MM.1S (cell line): ENCODE data around the gene PNPLA2.

ENCODE experiments used
- DNase-seq: peaks from one replicate; pipeline ENCODE4 v3.0.0-alpha.2; 2015
- H2AFZ ChIP-seq: fragments of 300-600 bp; sonication (generic); 2 replicates; pipeline ENCODE4 v1.6.0; 2016; ENCODE audit warnings: antibody characterized with exemption, low read length
- H3F3A ChIP-seq: fragments of 300-600 bp; sonication (generic); 2 replicates; pipeline ENCODE4 v1.6.1; 2016; ENCODE audit warnings: mild to moderate bottlenecking, antibody characterized with exemption, low read length, moderate library complexity, mixed read lengths; ENCODE audit not compliant: insufficient read depth
- H3K27ac ChIP-seq: fragments of 300-600 bp; sonication (generic); 2 replicates; pipeline ENCODE4 v1.5.1; 2016; ENCODE audit warnings: mild to moderate bottlenecking, low read length
- H3K27me3 ChIP-seq: fragments of 300-600 bp; sonication (generic); replicated peaks from 2 replicates; pipeline ENCODE4 v1.6.0; 2016; ENCODE audit warnings: low read length; ENCODE audit not compliant: insufficient read depth
- H3K36me3 ChIP-seq: fragments of 300-600 bp; sonication (generic); replicated peaks from 2 replicates; pipeline ENCODE4 v1.6.1; 2016; ENCODE audit warnings: mild to moderate bottlenecking, low read length, mixed read lengths; ENCODE audit not compliant: insufficient read depth
- H3K4me1 ChIP-seq: fragments of 300-600 bp; sonication (generic); 2 replicates; pipeline ENCODE4 v1.6.1; 2016; ENCODE audit warnings: low read length, mixed read lengths
- H3K4me2 ChIP-seq: fragments of 300-600 bp; sonication (generic); 2 replicates; pipeline ENCODE4 v1.6.0; 2016; ENCODE audit warnings: low read depth, low read length
- H3K4me3 ChIP-seq: fragments of 300-600 bp; sonication (generic); 2 replicates; pipeline ENCODE4 v1.5.1; 2016; ENCODE audit warnings: low read length, mixed read lengths
- H3K79me2 ChIP-seq: fragments of 300-600 bp; sonication (generic); 2 replicates; pipeline ENCODE4 v1.6.1; 2016; ENCODE audit warnings: mixed run types, low read length, mixed read lengths
- H3K9ac ChIP-seq: fragments of 300-600 bp; sonication (generic); 2 replicates; pipeline ENCODE4 v1.6.1; 2016; ENCODE audit warnings: low read length, mixed read lengths
- H3K9me2 ChIP-seq: fragments of 300-600 bp; sonication (generic); replicated peaks from 2 replicates; pipeline ENCODE4 v1.6.1; 2016; ENCODE audit warnings: mild to moderate bottlenecking, low read length, mixed read lengths; ENCODE audit not compliant: insufficient read depth
- H3K9me3 ChIP-seq: fragments of 300-600 bp; sonication (generic); replicated peaks from 2 replicates; pipeline ENCODE4 v1.6.1; 2016; ENCODE audit warnings: mild to moderate bottlenecking, low read length, mixed read lengths; ENCODE audit not compliant: insufficient read depth
- H4K20me1 ChIP-seq: fragments of 300-600 bp; sonication (generic); 2 replicates; pipeline ENCODE4 v1.6.1; 2016; ENCODE audit warnings: mild to moderate bottlenecking, low read length, moderate library complexity, mixed read lengths; ENCODE audit not compliant: insufficient read depth
- CTCF ChIP-seq: fragments of 300-600 bp; sonication (generic); IDR thresholded peaks from 2 replicates; pipeline ENCODE4 v1.5.1; 2016; ENCODE audit warnings: antibody characterized with exemption, low read length, mixed read lengths
- EZH2 ChIP-seq: fragments of 300-600 bp; sonication (generic); optimal IDR thresholded peaks from 2 replicates; pipeline ENCODE3; 2017; ENCODE audit warnings: low read depth, mild to moderate bottlenecking, antibody characterized with exemption, low read length, mixed read lengths
- EZH2phosphoT487 ChIP-seq: fragments of 300-600 bp; sonication (generic); IDR thresholded peaks from 2 replicates; pipeline ENCODE4 v1.6.1; 2018; ENCODE audit warnings: antibody characterized with exemption, low read length

Gene PNPLA2

GRCh38 chr11:868802-869201 is 50.1 kb downstream of the PNPLA2 start:
- H3K4me2 ChIP-seq, result no peak overlapping the region
- H4K20me1 ChIP-seq, result no peaks in the 10 kb centered on the region
- H3K27me3 ChIP-seq, result no peaks in the 10 kb centered on the region
- H3K79me2 ChIP-seq, result no peaks in the 10 kb centered on the region
- no peak overlapping the region for H3K4me3 ChIP-seq
- H3K36me3 ChIP-seq, result no peaks in the 10 kb centered on the region
- H3K9me2 ChIP-seq, result no peaks in the 10 kb centered on the region
- no peak overlapping the region for H3K27ac ChIP-seq
- no peaks in the 10 kb centered on the region for H3F3A ChIP-seq
- H3K9ac ChIP-seq, result no peak overlapping the region
- DNase-seq, result no peak
- H2AFZ ChIP-seq, result no peak overlapping the region
- H3K9me3 ChIP-seq, result no peaks in the 10 kb centered on the region
- no peaks in the 10 kb centered on the region for H3K4me1 ChIP-seq
- no peak for TF ChIP-seq EZH2
- no peak for TF ChIP-seq CTCF
- no peak for TF ChIP-seq EZH2phosphoT487

- H3K9me3 ChIP-seq, result no peaks in the 10 kb centered on the region
- no peaks in the 10 kb centered on the region for H3K79me2 ChIP-seq
- no peak for DNase-seq
- H3F3A ChIP-seq, result no peaks in the 10 kb centered on the region
- H3K27me3 ChIP-seq, result no peaks in the 10 kb centered on the region
- no peaks in the 10 kb centered on the region for H4K20me1 ChIP-seq
- no peaks in the 10 kb centered on the region for H3K9me2 ChIP-seq
- no peak overlapping the region for H3K9ac ChIP-seq
- H3K4me2 ChIP-seq, result no peak overlapping the region
- no peak overlapping the region for H3K27ac ChIP-seq
- H3K4me1 ChIP-seq, result no peaks in the 10 kb centered on the region
- no peak overlapping the region for H3K4me3 ChIP-seq
- H2AFZ ChIP-seq, result no peak overlapping the region
- no peaks in the 10 kb centered on the region for H3K36me3 ChIP-seq
- no peak for TF ChIP-seq EZH2phosphoT487
- TF ChIP-seq EZH2, result no peak
- no peak for TF ChIP-seq CTCF
These were observed 50.8 kb downstream of the PNPLA2 start for GRCh38 chr11:869399-870126.

GRCh38 chr11:870127-870413 is 51.4 kb downstream of the PNPLA2 start:
- Histone ChIP-seq H3K4me2 (no peak overlapping the region), H3K27me3 (no peaks in the 10 kb centered on the region), H3K4me1 (no peaks in the 10 kb centered on the region), H3K9me2 (no peaks in the 10 kb centered on the region), H3K27ac (no peak overlapping the region), H3K36me3 (no peaks in the 10 kb centered on the region), H3K9me3 (no peaks in the 10 kb centered on the region), H3F3A (no peaks in the 10 kb centered on the region), H3K79me2 (no peaks in the 10 kb centered on the region), H3K9ac (no peak overlapping the region), H2AFZ (no peak overlapping the region), H3K4me3 (no peak overlapping the region), H4K20me1 (no peaks in the 10 kb centered on the region)
- no peak for DNase-seq
- TF ChIP-seq EZH2phosphoT487 (no peak), CTCF (no peak), EZH2 (no peak)
